Measurements from ENCODE around the gene NOTUM.

- peak; percentile 45 for TF ChIP-seq JUND (IDR thresholded peaks at IDR 0.05; ENCODE audit: borderline replicate concordance, low read depth, low read length)
- no peak for TF ChIP-seq JUND (tag; IDR thresholded peaks at IDR 0.05; ENCODE audit: borderline replicate concordance, low read depth, low read length)
- TF ChIP-seq THAP7 (CRISPR knock-in tag; IDR thresholded peaks at IDR 0.05) = no peak
- no peak for TF ChIP-seq CBFB (CRISPR knock-in tag; IDR thresholded peaks at IDR 0.05)
- no peak for TF ChIP-seq SAP30 (IDR thresholded peaks at IDR 0.05; ENCODE audit: borderline replicate concordance, insufficient read depth, low read depth, low read length, poor library complexity, severe bottlenecking)
- no peak for TF ChIP-seq NRF1 (conservative IDR thresholded peaks at IDR 0.05 in 1 of 2, IDR thresholded peaks at IDR 0.05 in 1 of 2)
- TF ChIP-seq BRD4 (IDR thresholded peaks at IDR 0.05) = no peak
- TF ChIP-seq, protein P1, sequence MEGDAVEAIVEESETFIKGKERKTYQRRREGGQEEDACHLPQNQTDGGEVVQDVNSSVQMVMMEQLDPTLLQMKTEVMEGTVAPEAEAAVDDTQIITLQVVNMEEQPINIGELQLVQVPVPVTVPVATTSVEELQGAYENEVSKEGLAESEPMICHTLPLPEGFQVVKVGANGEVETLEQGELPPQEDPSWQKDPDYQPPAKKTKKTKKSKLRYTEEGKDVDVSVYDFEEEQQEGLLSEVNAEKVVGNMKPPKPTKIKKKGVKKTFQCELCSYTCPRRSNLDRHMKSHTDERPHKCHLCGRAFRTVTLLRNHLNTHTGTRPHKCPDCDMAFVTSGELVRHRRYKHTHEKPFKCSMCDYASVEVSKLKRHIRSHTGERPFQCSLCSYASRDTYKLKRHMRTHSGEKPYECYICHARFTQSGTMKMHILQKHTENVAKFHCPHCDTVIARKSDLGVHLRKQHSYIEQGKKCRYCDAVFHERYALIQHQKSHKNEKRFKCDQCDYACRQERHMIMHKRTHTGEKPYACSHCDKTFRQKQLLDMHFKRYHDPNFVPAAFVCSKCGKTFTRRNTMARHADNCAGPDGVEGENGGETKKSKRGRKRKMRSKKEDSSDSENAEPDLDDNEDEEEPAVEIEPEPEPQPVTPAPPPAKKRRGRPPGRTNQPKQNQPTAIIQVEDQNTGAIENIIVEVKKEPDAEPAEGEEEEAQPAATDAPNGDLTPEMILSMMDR (IDR thresholded peaks at IDR 0.05 in 2 of 3, conservative IDR thresholded peaks at IDR 0.05 in 1 of 3; ENCODE audit: insufficient read depth in 2 of 3, low read depth in 1 of 3, low read length in 3 of 3) = no peak
- TF ChIP-seq MLLT1 (IDR thresholded peaks at IDR 0.05) = no peak
- TF ChIP-seq MXI1 (IDR thresholded peaks at IDR 0.05; ENCODE audit: low read depth, low read length) = 0 out of 2 replicates have a peak, but pooled peaks have one; percentile 32
- TF ChIP-seq EZH2 (IDR thresholded peaks at IDR 0.05; ENCODE audit: borderline replicate concordance, low read depth, low read length) = no peak
- TF ChIP-seq TAF9B (IDR thresholded peaks at IDR 0.05; ENCODE audit: partially characterized antibody) = peak; percentile 24
- no peak for TF ChIP-seq KLF13 (tag; IDR thresholded peaks at IDR 0.05; ENCODE audit: borderline replicate concordance, low read depth)
These were observed 44.6 kb downstream of the NOTUM start for GRCh38 chr17:81916234-81917001.
